NCI-H748 (cell line): Measurements from ENCODE around the gene WFIKKN1.
A peak's percentile ranks its signal among the peaks of the same experiment; 100 is the strongest.

ENCODE experiments used
- DNase-seq: peaks from one replicate; lab custom pipeline; 2025; ENCODE audit not compliant: unreplicated experiment; lab: John Stamatoyannopoulos, UW

The WFIKKN1 gene

DNA sequence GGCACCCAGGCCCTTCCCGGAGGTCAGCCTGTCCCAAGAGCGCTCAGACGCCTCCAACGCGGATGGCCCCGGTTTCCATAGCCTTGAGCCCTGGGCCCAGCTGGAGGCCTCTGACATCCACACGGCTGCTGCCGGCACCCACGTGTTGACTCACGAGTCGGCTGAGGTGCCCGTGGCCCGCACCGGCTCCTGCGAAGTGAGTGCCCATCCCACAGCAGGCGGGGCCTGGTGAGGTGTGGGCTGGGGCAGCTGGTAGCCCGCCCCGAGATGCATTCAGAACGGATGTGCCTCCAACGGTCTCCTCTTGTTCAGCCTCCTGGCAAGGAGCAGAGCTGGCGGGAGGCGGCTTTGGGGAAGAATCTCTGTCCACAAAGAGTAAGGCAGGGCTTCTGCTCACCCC is 21.1 kb downstream of the WFIKKN1 start:
- DNase-seq, result no peak

DNA sequence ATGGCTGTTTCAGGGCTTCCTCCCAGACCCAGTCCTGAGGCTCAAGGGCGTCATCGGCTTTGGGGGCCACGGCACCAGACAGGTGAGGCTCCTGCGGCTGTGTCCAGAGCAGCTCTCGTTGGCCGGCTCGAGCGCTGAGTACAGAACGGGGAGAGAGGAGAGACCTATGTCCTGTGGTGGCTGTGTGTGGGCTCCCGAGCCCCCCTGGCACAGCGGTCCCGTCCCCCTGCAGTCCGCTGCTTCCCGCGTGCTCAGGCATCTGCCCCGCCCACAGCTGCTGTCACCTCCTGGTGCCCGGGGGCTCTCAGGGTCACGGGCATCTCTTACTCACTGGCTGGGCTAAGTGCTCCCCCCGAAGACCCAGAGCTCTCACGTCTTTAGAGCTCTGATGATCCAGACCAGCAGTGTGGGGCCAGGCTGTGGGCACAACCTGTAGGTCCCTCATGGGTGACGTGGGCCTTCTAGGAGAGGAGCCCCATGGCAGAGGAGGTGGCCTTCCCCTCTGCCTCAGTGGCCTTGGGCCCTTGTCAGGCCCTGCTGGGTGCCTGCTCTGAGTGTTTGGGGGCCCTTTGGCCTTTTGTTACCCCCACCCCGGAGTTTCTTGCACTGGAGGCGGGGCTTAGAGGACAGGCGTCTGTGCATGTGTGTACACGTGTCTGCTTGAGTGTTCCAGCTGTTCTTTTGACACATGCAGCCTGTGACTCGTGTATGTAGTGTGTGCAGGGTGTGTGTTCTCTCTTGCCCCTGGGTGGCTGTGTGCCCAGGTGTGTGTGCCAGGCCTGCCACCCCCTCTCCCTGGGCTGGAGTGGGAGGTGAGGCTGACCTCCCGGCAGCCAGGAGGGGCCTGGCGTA is 21.9 kb downstream of the WFIKKN1 start:
- no peak for DNase-seq

GRCh38 chr16:654034-654433 is 23.2 kb downstream of the WFIKKN1 start:
- DNase-seq, result no peak

DNA sequence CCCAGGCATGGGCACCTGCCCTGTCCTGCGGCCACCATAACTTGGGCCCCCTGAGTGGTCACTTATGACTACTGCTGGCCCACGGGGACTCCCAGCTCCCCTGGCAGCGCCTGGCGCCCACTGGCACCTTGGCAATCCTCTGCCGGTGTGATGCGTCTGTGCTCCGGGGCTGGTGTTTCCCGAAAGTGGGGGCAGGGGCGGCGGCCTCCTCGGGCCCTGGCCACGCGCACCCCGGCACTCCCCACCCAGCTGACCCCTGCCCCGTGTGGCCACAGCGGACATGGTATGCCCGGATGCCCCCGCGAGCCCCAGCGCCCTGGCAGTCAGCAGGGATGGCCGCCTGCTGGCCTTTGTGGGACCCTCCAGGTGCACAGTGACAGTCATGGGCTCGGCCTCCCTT is 26.7 kb downstream of the WFIKKN1 start:
- no peak for DNase-seq

GRCh38 chr16:658679-659571 is 28.1 kb downstream of the WFIKKN1 start:
- no peak for DNase-seq

- no peak for DNase-seq
Observed at GRCh38 chr16:659618-660017, 28.8 kb downstream of the WFIKKN1 start.

GRCh38 chr16:660132-660458 is 29.3 kb downstream of the WFIKKN1 start:
- DNase-seq, result no peak

DNA sequence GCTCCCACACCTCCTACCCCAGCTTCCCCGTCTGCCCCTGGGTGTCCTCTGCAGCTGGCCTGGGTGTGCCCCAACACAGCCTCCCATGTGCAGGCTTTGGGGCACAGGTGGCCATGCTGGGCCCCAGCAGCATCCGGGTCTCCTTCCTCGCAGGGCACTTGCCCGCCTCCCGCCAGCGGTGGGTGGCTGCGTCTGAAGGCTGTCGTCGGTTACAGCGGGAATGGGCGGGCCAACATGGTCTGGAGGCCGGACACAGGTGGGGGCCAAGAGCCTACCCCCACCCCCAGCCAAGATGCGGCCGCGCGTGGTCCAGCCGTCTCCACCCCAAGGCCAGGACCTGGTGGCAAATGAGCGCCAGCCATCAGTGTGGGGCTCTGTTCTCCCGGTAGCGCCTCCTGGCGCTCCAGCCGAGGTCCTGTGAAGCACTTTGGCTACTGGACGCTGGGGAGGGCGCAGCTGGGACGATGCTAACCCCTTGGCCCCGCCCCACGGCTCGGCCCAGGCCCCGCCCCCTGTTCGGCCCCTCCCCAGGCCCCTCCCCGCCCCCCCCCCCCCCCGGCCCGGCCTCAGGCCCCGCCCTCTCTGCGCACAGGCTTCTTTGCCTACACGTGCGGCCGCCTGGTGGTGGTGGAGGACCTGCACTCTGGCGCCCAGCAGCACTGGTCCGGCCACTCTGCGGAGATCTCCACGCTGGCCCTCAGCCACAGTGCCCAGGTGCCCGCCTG is 29.8 kb downstream of the WFIKKN1 start:
- peak; percentile 75 for DNase-seq

GRCh38 chr16:661184-661821 is 30.5 kb downstream of the WFIKKN1 start:
- no peak for DNase-seq

DNA sequence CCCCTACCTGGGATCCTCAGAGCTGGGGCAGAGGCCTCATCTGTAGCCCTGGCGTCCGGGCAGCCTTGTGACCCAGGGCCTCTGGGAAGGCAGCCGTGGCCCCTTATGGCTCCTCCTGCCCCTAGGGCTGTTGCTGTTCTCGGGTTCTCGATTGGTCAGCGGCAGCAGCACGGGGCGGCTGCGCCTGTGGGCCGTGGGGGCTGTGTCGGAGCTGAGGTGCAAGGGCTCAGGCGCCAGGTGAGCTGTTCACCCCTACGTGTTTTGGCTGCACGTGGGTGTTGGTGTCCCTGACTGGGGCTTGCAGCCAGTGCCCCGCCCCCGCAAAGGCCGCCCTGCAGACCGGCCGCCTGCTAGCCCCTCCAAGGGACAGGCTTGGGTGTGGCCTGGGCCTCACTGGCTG is 31.3 kb downstream of the WFIKKN1 start:
- DNase-seq, result no peak

GRCh38 chr16:662597-662996 is 31.8 kb downstream of the WFIKKN1 start:
- DNase-seq, result no peak

DNA sequence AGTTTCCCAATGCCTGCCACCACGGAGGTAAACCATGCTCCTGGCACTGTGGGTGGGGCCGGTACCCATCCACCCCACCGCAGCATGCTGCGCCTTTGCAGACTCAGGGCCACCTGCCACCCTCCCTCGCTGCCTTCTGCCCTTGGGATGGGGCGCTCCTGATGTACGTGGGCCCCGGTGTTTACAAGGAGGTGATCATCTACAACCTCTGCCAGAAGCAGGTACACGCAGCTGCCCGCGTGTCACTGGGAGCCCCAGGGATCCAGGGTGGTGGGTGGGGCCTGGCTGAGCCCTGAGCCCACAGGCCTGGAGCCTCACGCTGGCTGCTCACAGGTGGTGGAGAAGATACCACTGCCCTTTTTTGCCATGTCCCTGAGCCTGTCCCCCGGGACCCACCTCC is 35.8 kb downstream of the WFIKKN1 start:
- no peak for DNase-seq

DNA sequence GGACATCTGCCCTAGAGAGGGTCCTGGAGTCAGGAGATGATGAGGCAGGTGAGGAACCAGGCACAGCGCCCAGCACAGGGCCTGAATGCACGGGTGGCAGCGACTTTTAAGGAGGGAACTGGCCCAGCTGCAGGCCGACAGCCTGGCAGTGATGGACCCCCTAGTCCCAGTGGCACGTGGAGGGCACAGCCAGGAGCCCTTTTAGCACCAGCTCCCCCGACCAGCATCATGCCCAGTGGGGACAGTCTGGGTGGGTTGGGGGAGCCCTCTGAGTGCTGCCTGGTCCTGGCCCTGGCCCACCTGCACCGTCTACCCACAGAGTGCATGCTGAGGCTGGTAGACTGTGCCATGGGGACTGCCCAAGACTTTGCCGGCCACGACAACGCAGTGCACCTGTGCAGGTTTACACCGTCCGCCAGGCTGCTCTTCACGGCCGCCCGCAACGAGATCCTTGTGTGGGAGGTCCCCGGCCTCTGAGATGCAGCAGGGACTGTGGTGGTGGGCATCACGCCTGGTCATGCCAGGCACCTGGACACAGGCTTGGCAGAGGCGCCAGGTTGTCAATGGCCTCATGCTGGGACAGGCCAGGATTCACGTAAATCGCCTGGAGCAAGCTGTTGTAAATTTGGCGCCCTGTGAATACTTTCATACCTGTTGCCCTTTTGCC is 36.5 kb downstream of the WFIKKN1 start:
- DNase-seq, result no peak

DNA sequence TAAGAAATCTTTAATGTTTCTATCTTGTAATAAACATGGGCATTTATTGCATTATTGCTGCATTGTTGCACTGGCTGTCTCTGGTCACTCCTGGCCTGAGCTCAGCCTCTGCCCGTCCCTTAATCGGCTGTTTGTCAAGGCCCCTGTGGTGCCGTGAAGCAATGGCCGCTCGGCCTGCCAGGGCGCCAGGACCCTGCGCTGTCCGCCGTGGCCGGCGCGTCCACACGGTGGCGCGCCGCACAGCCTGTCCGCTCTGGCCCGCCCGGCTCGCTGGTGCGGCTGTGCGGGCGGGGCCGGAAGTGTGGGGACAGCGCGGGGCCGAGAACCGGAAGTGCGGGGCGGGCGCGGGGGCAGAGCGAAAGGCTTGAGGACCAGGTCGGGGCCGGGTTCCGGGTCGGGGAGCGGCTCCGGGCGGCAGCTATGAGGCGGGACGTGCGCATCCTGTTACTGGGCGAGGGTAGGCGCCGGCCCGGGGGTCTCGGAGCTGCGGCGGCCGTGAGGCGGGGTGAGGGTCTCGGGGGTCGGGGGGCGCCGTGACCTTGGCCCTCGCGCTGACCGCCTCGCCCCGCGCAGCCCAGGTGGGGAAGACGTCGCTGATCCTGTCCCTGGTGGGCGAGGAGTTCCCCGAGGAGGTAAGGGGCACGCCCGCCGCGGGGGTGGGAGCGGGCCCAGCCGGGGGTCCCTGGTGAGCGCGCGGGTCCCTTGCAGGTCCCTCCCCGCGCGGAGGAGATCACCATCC is 37.2 kb downstream of the WFIKKN1 start, which contains the start of gene RHOT2:
Gene RHOT2 (plus strand): TSS at position 353 of the 739 bp plus-strand sequence. CDS start 68 bp downstream, at position 421.
- DNase-seq, result peak; percentile 90

GRCh38 chr16:668519-669171 is 37.9 kb downstream of the WFIKKN1 start:
- no peak for DNase-seq

DNA sequence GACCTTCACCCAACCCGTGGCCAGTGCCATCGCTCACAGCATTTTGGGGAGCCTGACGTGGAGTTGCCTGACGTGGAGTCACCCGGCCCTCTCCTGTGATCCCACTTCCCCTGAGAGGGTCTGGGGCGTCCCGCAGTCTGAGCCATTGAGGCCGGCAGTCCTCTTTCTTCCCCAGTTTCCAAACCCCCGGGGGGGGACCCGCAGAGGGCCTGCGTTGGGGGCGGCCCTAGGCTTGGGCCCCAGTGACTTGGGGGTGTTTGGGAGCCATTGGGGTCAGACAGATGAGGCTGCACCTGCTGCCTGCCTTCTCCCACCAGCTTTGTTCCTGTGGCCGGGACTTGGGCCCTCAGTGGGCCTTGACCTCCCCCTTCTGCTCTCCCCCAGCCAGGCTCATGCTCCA is 38.9 kb downstream of the WFIKKN1 start:
- DNase-seq, result no peak

DNA sequence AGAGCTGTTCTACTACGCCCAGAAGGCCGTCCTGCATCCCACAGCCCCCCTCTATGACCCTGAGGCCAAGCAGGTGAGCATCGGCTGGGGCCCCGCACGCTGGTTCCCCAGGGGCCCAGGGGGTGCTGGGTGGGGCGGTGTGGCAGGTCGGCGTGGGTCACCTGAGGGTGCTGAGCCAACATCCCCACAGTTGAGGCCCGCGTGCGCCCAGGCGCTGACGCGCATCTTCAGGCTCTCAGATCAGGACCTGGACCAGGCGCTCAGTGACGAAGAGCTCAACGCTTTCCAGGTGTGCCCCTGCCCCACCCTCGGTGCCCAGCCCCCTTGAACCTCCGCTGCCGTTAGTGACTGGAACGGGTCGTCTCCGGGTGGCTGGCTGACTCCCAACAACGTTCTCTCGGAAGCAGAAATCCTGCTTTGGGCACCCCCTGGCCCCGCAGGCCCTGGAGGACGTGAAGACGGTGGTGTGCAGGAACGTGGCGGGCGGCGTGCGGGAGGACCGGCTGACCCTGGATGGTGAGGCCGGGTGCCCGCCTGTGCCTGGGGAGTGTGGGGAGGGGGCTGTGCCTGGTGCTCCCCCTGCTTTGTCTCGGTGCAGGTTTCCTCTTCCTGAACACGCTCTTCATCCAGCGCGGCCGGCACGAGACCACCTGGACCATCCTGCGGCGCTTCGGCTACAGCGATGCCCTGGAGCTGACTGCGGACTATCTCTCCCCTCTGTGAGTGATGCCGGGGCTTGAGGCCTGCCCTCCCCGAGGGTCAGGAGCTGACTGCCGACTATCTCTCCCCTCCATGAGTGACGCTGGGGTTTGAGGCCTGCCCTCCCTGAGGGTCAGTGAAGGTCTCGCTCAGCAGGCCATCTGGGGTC is 39.9 kb downstream of the WFIKKN1 start:
- no peak for DNase-seq
